K562 (cell line): ENCODE results near the gene MACF1. TPM values are rescaled to one million over a fixed set of nuclear protein-coding genes. Genes with fewer than 3 reads are reported as not detected.

Source experiments
- ADNP ChIP-seq: fragments of 200-800 bp; sonication (Bioruptor generic); IDR thresholded peaks from 2 replicates; pipeline ENCODE4 v1.6.1; 2016; ENCODE audit warnings: missing genetic modification characterization, missing compliant biosample characterization
- ATF2 ChIP-seq: sonication (generic); formaldehyde crosslinking; IDR thresholded peaks from 2 replicates; pipeline ENCODE4 v1.8.1; 2022; ENCODE audit warnings: missing genetic modification reagents
- CREBBP ChIP-seq: IDR thresholded peaks from one replicate; pipeline ENCODE4 v1.6.1; 2012; ENCODE audit warnings: low read depth, mild to moderate bottlenecking, control low read depth, inconsistent platforms, low read length
- FOSL1 ChIP-seq: fragments of 200-800 bp; sonication (Bioruptor generic); conservative IDR thresholded peaks from 2 replicates; pipeline ENCODE4 v1.6.1; 2016; ENCODE audit warnings: missing genetic modification characterization, missing compliant biosample characterization
- GTF2F1 ChIP-seq: IDR thresholded peaks from 2 replicates; pipeline ENCODE4 v1.6.1; 2011; ENCODE audit warnings: low read depth, low read length, improper control_type of control experiment
- HDAC2 ChIP-seq: fragments of 450-650 bp; IDR thresholded peaks from 2 replicates; pipeline ENCODE4 v1.6.1; 2016; ENCODE audit warnings: mild to moderate bottlenecking
- HDGF ChIP-seq: fragments of 450-650 bp; IDR thresholded peaks from 2 replicates; pipeline ENCODE4 v1.6.1; 2016
- IFI16 ChIP-seq: fragments of 250-450 bp; sonication (Bioruptor Pico); IDR thresholded peaks from 2 replicates; pipeline ENCODE4 v2.1.2; 2022; ENCODE audit warnings: mild to moderate bottlenecking, inconsistent platforms
- MXD1 ChIP-seq: fragments of 250-450 bp; sonication (Bioruptor Pico); IDR thresholded peaks from 2 replicates; pipeline ENCODE4 v1.8.0; 2021; ENCODE audit warnings: borderline replicate concordance, mild to moderate bottlenecking, moderate library complexity; ENCODE audit not compliant: poor library complexity, severe bottlenecking
- NFXL1 ChIP-seq: fragments of 450-650 bp; formaldehyde crosslinking; IDR thresholded peaks from 2 replicates; pipeline ENCODE4 v1.4.0; 2021; ENCODE audit warnings: mild to moderate bottlenecking
- NFYB ChIP-seq: IDR thresholded peaks from 2 replicates; pipeline ENCODE4 v1.6.1; 2011; ENCODE audit warnings: mild to moderate bottlenecking, moderate library complexity; ENCODE audit not compliant: insufficient read length; ENCODE audit errors: extremely low read depth
- POLR2B ChIP-seq: fragments of 450-650 bp; IDR thresholded peaks from 2 replicates; pipeline ENCODE4 v1.6.1; 2018; ENCODE audit warnings: low read depth; ENCODE audit not compliant: partially characterized antibody
- REST ChIP-seq, 2 experiments: fragments of 450-650 bp; formaldehyde crosslinking in 1 of 2; IDR thresholded peaks; 2 replicates each; pipeline versions ENCODE4 v1.4.0 to v1.6.1; 2014 to 2020; ENCODE audit warnings: mild to moderate bottlenecking in 2 of 2, borderline replicate concordance in 1 of 2, low read depth in 1 of 2
- SIN3B ChIP-seq: fragments of 450-650 bp; IDR thresholded peaks from 2 replicates; pipeline ENCODE4 v1.6.1; 2017; ENCODE audit warnings: low read depth, mild to moderate bottlenecking, moderate library complexity
- STAT5B ChIP-seq: fragments of 250-450 bp; sonication (Bioruptor Pico); IDR thresholded peaks from 2 replicates; pipeline ENCODE4 v1.8.0; 2021; ENCODE audit warnings: mild to moderate bottlenecking, inconsistent platforms
- ZNF133 ChIP-seq: fragments of 250-450 bp; sonication (Bioruptor Pico); IDR thresholded peaks from 2 replicates; pipeline ENCODE4 v1.4.0; 2020; ENCODE audit warnings: mild to moderate bottlenecking
- ZNF766 ChIP-seq: fragments of 200-800 bp; sonication (Bioruptor generic); conservative IDR thresholded peaks from 2 replicates; pipeline ENCODE4 v1.6.1; 2016; ENCODE audit warnings: missing genetic modification characterization, missing compliant biosample characterization
- polyA plus RNA-seq, 8 experiments: library from polyadenylated mRNA; depleted of rRNA in 4 of 8; stranded (reverse) in 5 of 8; unstranded in 3 of 8; fragments of >200 nt; fragmentation: Nextera tagmentation in 2 of 8; fragmentation: Illumina TruSeq in 1 of 8; extraction: Ambion mirVana in 2 of 8; extraction: Trizol in 1 of 8; gene quantifications; 2 replicates each; pipeline versions ENCODE4 v1.2.1 to v1.2.3, GENCODE V29; 2011 to 2014; ENCODE audit warnings: inconsistent platforms in 1 of 8, missing spikeins in 1 of 8
- total RNA-seq, 7 experiments: library from RNA; depleted of rRNA in 6 of 7; stranded (reverse); fragments of >200 nt in 6 of 7; fragmentation: Illumina TruSeq in 2 of 7; extraction: Trizol in 2 of 7; gene quantifications; 2 replicates each; pipeline versions ENCODE4 v1.2.1 to v1.2.3, GENCODE V29; 2011 to 2021; ENCODE audit warnings: low replicate concordance in 1 of 7
- TF ChIP-seq, protein P1 (sequence below): fragments of 450-650 bp; IDR thresholded peaks from 2 replicates; pipeline ENCODE4 v1.6.1; 2017; ENCODE audit warnings: mild to moderate bottlenecking, moderate library complexity

The MACF1 gene
- total and polyA plus RNA-seq, 9 of the 15 experiments (the other 6 are each of a cell fraction or from before 2014, with no cell fraction given), result 13.2 to 232 (median 112) TPM

DNA sequence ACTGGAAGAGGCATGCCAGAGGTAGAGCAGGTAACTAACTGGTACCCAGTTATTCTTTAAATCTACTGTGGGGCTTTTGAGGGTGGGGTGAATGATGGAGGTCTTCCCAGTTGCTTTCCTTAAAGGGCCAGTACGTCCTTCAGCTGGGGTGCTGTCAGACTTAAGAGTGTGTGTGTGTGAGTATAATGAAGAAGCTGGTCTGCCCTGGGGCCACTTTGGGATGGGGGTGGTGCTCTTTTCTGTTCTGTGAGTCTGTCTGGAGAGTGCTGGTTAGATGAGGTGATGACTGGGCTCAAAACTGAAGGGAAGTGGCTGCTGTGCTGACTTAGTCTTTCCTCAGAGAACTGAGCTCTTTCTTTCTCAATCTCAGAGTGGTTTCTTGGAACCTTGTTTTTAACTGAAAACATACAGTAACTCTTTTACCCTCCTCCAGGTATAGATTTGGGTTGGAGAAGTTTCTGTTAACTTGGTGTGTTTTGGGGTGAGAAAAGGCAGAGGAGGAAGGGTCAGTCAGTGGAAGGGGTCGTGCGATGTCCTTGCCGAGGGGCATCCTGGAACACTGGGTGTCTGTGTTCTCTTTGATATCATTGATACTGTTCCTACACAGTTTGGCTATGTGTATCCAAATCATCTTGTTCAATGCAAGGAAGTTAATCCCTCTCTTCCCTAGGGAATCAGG is 746 bp downstream of the MACF1 start (continued):
- TF ChIP-seq NFYB (no peak), IFI16 (CRISPR knock-in tag) (no peak), ADNP (no peak), GTF2F1 (no peak), POLR2B (no peak), REST (IDR thresholded peaks at IDR 0.05; ENCODE audit: borderline replicate concordance) (peak; percentile 29; the same call in 1 of the 2 replicates), REST (CRISPR knock-in tag; IDR thresholded peaks at IDR 0.05; ENCODE audit: low read depth) (no peak), ZNF766 (CRISPR knock-in tag) (peak; percentile 76; the same call in 1 of the 2 replicates), ATF2 (no peak), FOSL1 (tag) (peak; percentile 37), SIN3B (no peak), STAT5B (CRISPR knock-in tag) (no peak), HDGF (no peak; the same call in 1 of the 2 replicates), CREBBP (no peak), MXD1 (CRISPR knock-in tag) (no peak), ZNF133 (CRISPR knock-in tag) (no peak), HDAC2 (no peak), NFXL1 (no peak)
- TF ChIP-seq, protein P1, sequence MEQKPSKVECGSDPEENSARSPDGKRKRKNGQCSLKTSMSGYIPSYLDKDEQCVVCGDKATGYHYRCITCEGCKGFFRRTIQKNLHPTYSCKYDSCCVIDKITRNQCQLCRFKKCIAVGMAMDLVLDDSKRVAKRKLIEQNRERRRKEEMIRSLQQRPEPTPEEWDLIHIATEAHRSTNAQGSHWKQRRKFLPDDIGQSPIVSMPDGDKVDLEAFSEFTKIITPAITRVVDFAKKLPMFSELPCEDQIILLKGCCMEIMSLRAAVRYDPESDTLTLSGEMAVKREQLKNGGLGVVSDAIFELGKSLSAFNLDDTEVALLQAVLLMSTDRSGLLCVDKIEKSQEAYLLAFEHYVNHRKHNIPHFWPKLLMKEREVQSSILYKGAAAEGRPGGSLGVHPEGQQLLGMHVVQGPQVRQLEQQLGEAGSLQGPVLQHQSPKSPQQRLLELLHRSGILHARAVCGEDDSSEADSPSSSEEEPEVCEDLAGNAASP, result no peak
